HCT116 (cell line): ENCODE data around the gene DCP1B. TPM values are rescaled to one million over a fixed set of nuclear protein-coding genes. Genes with fewer than 3 reads are reported as not detected.

Source experiments
- ATAC-seq: fragments of 200-7000 bp; cut with Tn5 transposase; 2 replicates; pipeline ENCODE4 v1.9.1; 2020; ENCODE audit warnings: mild to moderate bottlenecking, moderate library complexity
- BruUV-seq: library from RNA; stranded (reverse); fragments of 400-500 nt; replicated peaks from 2 replicates; lab custom pipeline; 2021; lab: Mats Ljungman, UMichigan
- CTCF ChIA-PET: fragments of 300-600 bp; sonication (Branson Sonifier 250); formaldehyde crosslinking; loops from one replicate; lab custom pipeline; 2021; ENCODE audit warnings: antibody characterized with exemption; lab: Charles Lee
- POLR2A ChIA-PET: fragments of 300-600, 350-600 bp; sonication (Branson Sonifier 250); formaldehyde crosslinking; loops from one replicate; lab custom pipeline; 2021; ENCODE audit warnings: antibody characterized with exemption; lab: Charles Lee
- RAD21 ChIA-PET, 2 experiments: fragments of 300-600 bp; sonication (Branson Sonifier 250); formaldehyde crosslinking; loops; one replicate each; lab custom pipeline; 2023; ENCODE audit warnings: low total read pairs in 2 of 2; ENCODE audit not compliant: uncharacterized antibody in 2 of 2, unreplicated experiment in 2 of 2, low non-redundant PET in 1 of 2; lab: Charles Lee
- DNase-seq: peaks from one replicate; pipeline ENCODE4 v3.0.0-alpha.2; 2010; ENCODE audit warnings: low read depth, low spot score
- H2AFZ ChIP-seq: fragments of 200-600 bp; shearing (Covaris generic), sonication (generic); 2 replicates; pipeline ENCODE4 v1.6.1; 2017; ENCODE audit warnings: low read depth, mixed run types, mixed read lengths, antibody characterized with exemption, low read length; ENCODE audit not compliant: poor library complexity, severe bottlenecking
- H3K27ac ChIP-seq: 2 replicates; pipeline ENCODE4 v1.5.1; 2012; ENCODE audit warnings: low read depth, low read length
- H3K27me3 ChIP-seq: fragments of 200-600 bp; sonication (generic); 2 replicates; pipeline ENCODE4 v1.6.1; 2016; ENCODE audit warnings: mixed run types, low read length, mixed read lengths; ENCODE audit not compliant: insufficient read depth
- H3K36me3 ChIP-seq, 2 experiments: fragments of 200-500 bp in 1 of 2; fragments of 200-600 bp in 1 of 2; sonication (Bioruptor generic) in 1 of 2; sonication (generic) in 1 of 2; 2 replicates each; pipeline versions ENCODE4 v1.5.1 to v1.6.1; 2014 to 2016; ENCODE audit warnings: low read length in 2 of 2, inconsistent platforms in 1 of 2, mixed read lengths in 1 of 2, mixed run types in 1 of 2; ENCODE audit not compliant: insufficient read depth in 2 of 2, control insufficient read depth in 1 of 2
- H3K4me1 ChIP-seq, 2 experiments: fragments of 200-600 bp in 1 of 2; sonication (generic) in 1 of 2; 2 replicates each; pipeline versions ENCODE4 v1.5.1 to v1.6.1; 2012 to 2017; ENCODE audit warnings: low read length in 2 of 2, inconsistent platforms in 1 of 2, mild to moderate bottlenecking in 1 of 2, mixed read lengths in 1 of 2, mixed run types in 1 of 2, moderate library complexity in 1 of 2; ENCODE audit not compliant: insufficient read depth in 2 of 2, control insufficient read depth in 1 of 2
- H3K4me2 ChIP-seq: fragments of 200-600 bp; sonication (generic); 2 replicates; pipeline ENCODE4 v1.6.1; 2017; ENCODE audit warnings: mixed run types, low read length, mixed read lengths
- H3K4me3 ChIP-seq, 2 experiments: fragments of 200-600 bp in 1 of 2; sonication (generic) in 1 of 2; replicated peaks in 1 of 2; 2 replicates each; pipeline ENCODE4 v1.5.1; 2011 to 2016; ENCODE audit warnings: low read length in 2 of 2, control low read depth in 1 of 2, low read depth in 1 of 2, mild to moderate bottlenecking in 1 of 2, mixed read lengths in 1 of 2, mixed run types in 1 of 2
- H3K79me2 ChIP-seq: fragments of 200-600 bp; sonication (generic); 2 replicates; pipeline ENCODE4 v1.6.1; 2017; ENCODE audit warnings: mild to moderate bottlenecking, mixed run types, low read length, moderate library complexity, mixed read lengths; ENCODE audit not compliant: insufficient read depth
- H3K9ac ChIP-seq: fragments of 200-600 bp; sonication (generic); 2 replicates; pipeline ENCODE4 v1.6.1; 2016; ENCODE audit warnings: low read length, mixed read lengths
- H3K9me2 ChIP-seq: fragments of 200-600 bp; sonication (generic), shearing (Covaris generic); 2 replicates; pipeline ENCODE4 v1.6.1; 2017; ENCODE audit warnings: mixed run types, mild to moderate bottlenecking, moderate library complexity; ENCODE audit not compliant: insufficient read depth
- H3K9me3 ChIP-seq, 2 experiments: fragments of 200-500 bp in 1 of 2; fragments of 200-600 bp in 1 of 2; sonication (Bioruptor generic) in 1 of 2; sonication (generic) in 1 of 2; 2 replicates each; pipeline ENCODE4 v1.6.1; 2014 to 2017; ENCODE audit warnings: low read length in 2 of 2, mixed read lengths in 2 of 2, inconsistent platforms in 1 of 2, low read depth in 1 of 2, mild to moderate bottlenecking in 1 of 2, mixed run types in 1 of 2, moderate library complexity in 1 of 2; ENCODE audit not compliant: control insufficient read depth in 1 of 2, insufficient read depth in 1 of 2
- H4K20me1 ChIP-seq: fragments of 200-600 bp; sonication (generic), shearing (Covaris generic); 2 replicates; pipeline ENCODE4 v1.6.1; 2017; ENCODE audit warnings: mixed run types, mild to moderate bottlenecking, moderate library complexity; ENCODE audit not compliant: insufficient read depth
- ELF1 ChIP-seq: IDR thresholded peaks from 2 replicates; pipeline ENCODE4 v1.6.1; 2012; ENCODE audit warnings: low read depth, borderline replicate concordance
- EZH2phosphoT487 ChIP-seq: fragments of 200-600 bp; IDR thresholded peaks from 2 replicates; pipeline ENCODE4 v1.6.1; 2018; ENCODE audit warnings: antibody characterized with exemption, borderline replicate concordance
- FOSL1 ChIP-seq: IDR thresholded peaks from 2 replicates; pipeline ENCODE4 v1.6.1; 2012; ENCODE audit warnings: low read depth
- JUND ChIP-seq: IDR thresholded peaks from 2 replicates; pipeline ENCODE4 v1.6.1; 2012
- POLR2AphosphoS5 ChIP-seq: IDR thresholded peaks from 2 replicates; pipeline ENCODE4 v1.6.1; 2011; ENCODE audit warnings: mild to moderate bottlenecking, low read depth, low read length, moderate library complexity
- SP1 ChIP-seq: IDR thresholded peaks from 2 replicates; pipeline ENCODE4 v1.6.1; 2012; ENCODE audit warnings: low read depth
- SRF ChIP-seq: IDR thresholded peaks from 2 replicates; pipeline ENCODE4 v1.6.1; 2012; ENCODE audit warnings: low read depth
- TCF7L2 ChIP-seq: IDR thresholded peaks from 2 replicates; pipeline ENCODE4 v1.7.0; 2011; ENCODE audit warnings: borderline replicate concordance, inconsistent platforms; ENCODE audit not compliant: insufficient read depth, insufficient read length; ENCODE audit errors: extremely low read depth
- intact Hi-C: fragments of 100-400 bp; cut with micrococcal nuclease; formaldehyde crosslinking; loops from 2 replicates; pipeline ENCODE4 v1.10.0; 2022
- total RNA-seq: library from RNA; stranded (reverse); gene quantifications from one replicate; pipeline ENCODE4 v1.2.1, GENCODE V29; 2021; ENCODE audit not compliant: unreplicated experiment
- TF ChIP-seq, protein P1 (sequence below): IDR thresholded peaks from 2 replicates; pipeline ENCODE4 v1.6.1; 2011; ENCODE audit warnings: mild to moderate bottlenecking, low read length, moderate library complexity; ENCODE audit not compliant: insufficient replicate concordance; ENCODE audit errors: extremely low read depth
- TF ChIP-seq, protein P2 (sequence below): IDR thresholded peaks from 2 replicates; pipeline ENCODE4 v1.6.1; 2012; ENCODE audit warnings: low read depth

Gene DCP1B
- total RNA-seq, 1 experiment from 2014 or later: 13.8 TPM

DNA sequence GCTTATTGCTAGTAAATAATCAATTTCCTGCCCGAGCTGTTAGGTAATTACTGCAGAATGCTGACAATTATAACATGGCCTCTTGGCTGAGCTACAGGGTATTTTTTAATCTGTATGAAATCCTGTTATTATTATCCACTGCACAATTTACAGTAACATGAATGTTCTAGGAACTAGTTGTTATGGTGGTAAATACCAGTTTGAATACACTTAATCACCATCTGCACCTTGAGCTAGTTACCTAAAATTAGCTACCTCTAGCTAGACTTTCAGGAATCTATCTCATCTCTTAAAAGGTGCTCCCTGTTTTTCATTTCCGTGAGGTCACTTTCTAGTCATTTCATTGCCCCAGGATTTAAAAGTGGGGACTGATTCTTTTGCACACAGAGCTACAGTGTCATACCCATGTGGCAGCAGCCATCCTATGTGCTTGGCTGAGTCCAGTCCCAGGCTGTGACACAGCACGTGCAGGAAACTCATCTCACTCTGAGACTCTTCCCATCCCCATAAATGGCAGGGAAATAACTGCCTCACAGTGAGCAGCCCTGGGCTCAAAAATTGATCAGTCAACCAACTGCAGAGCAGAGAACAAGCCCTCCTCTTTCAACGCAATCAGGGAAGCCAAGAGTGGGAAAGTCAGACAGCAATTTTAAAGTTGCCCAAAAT, 37.6 kb downstream of the DCP1B start:
- Histone ChIP-seq H3K4me2 (no peak overlapping the region), H3K4me3 (no peak overlapping the region), H4K20me1 (no peaks in the 10 kb centered on the region), H3K27ac (no peak overlapping the region), H3K36me3 (no peaks in the 10 kb centered on the region; a peak in 1 of 4 replicates), H3K79me2 (no peaks in the 10 kb centered on the region), H3K4me1 (no peaks in the 10 kb centered on the region), H3K9ac (no peak overlapping the region), H3K9me3 (no peaks in the 10 kb centered on the region), H3K27me3 (no peaks in the 10 kb centered on the region), H2AFZ (no peak overlapping the region), H3K9me2 (no peaks in the 10 kb centered on the region)
- RAD21 ChIA-PET: no interaction called here
- TF ChIP-seq FOSL1 (no peak), TCF7L2 (no peak)
- TF ChIP-seq, protein P1, sequence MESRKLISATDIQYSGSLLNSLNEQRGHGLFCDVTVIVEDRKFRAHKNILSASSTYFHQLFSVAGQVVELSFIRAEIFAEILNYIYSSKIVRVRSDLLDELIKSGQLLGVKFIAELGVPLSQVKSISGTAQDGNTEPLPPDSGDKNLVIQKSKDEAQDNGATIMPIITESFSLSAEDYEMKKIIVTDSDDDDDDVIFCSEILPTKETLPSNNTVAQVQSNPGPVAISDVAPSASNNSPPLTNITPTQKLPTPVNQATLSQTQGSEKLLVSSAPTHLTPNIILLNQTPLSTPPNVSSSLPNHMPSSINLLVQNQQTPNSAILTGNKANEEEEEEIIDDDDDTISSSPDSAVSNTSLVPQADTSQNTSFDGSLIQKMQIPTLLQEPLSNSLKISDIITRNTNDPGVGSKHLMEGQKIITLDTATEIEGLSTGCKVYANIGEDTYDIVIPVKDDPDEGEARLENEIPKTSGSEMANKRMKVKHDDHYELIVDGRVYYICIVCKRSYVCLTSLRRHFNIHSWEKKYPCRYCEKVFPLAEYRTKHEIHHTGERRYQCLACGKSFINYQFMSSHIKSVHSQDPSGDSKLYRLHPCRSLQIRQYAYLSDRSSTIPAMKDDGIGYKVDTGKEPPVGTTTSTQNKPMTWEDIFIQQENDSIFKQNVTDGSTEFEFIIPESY: no peak
- no TSS peak for BruUV-seq
- CTCF ChIA-PET: interaction anchor here (1.0 to 1.5 kb wide), 2 partner anchors 27 to 176 kb away, joined by 3 read pairs; no protein-coding TSS in a partner anchor
- DNase-seq: no peak
- no peak for ATAC-seq
- POLR2A ChIA-PET: interaction anchor here (1.1 kb wide), 1 partner anchor 9 kb away, joined by 3 read pairs; no protein-coding TSS in a partner anchor
- intact Hi-C loops: no loop called here

DNA sequence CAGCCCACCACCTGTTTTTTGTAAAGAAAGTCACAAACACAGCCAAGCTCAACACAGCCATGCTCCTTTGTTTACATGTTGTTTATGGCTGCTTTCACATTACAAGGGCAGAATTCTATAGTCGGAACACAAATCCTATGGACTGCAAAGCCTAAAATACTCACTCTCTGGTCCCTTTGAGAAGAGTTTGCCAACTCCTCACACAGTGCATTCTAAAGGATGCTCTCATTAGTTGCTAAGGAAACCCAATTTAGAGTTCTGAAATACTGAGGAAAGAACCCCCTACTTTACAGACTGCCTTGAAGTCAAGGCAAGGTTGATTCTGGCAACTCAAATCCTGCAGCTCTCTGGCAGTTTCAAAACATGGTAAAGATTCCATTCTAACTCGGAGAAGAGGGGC, 38.3 kb downstream of the DCP1B start:
- no peak overlapping the region for H3K4me2 ChIP-seq
- no peak overlapping the region for H3K4me3 ChIP-seq
- no peaks in the 10 kb centered on the region for H3K27me3 ChIP-seq
- no peak overlapping the region for H3K9ac ChIP-seq
- H2AFZ ChIP-seq: no peak overlapping the region
- H3K9me3 ChIP-seq: no peaks in the 10 kb centered on the region
- intact Hi-C loops: no loop called here
- ChIA-PET RAD21 (no interaction called here), POLR2A (no interaction called here), CTCF (interaction anchor here (1.5 kb wide), 1 partner anchor 175 kb away, joined by 3 read pairs; no protein-coding TSS in a partner anchor)
- H3K27ac ChIP-seq: no peak overlapping the region
- no TSS peak for BruUV-seq
- H4K20me1 ChIP-seq: no peaks in the 10 kb centered on the region
- DNase-seq: no peak
- ATAC-seq: no peak
- no peaks in the 10 kb centered on the region for H3K9me2 ChIP-seq
- H3K79me2 ChIP-seq: no peaks in the 10 kb centered on the region
- no peaks in the 10 kb centered on the region for H3K4me1 ChIP-seq
- H3K36me3 ChIP-seq: peaks cover 0 to 3% of the 10 kb centered on the region in 2 experiments; a peak in 1 of 4 replicates
- no peak for TF ChIP-seq POLR2AphosphoS5
- TF ChIP-seq SP1: no peak
- TF ChIP-seq, protein P1: no peak
- TF ChIP-seq JUND: no peak
- no peak for TF ChIP-seq TCF7L2
- no peak for TF ChIP-seq SRF
- TF ChIP-seq ELF1: no peak
- no peak for TF ChIP-seq EZH2phosphoT487
- TF ChIP-seq, protein P2, sequence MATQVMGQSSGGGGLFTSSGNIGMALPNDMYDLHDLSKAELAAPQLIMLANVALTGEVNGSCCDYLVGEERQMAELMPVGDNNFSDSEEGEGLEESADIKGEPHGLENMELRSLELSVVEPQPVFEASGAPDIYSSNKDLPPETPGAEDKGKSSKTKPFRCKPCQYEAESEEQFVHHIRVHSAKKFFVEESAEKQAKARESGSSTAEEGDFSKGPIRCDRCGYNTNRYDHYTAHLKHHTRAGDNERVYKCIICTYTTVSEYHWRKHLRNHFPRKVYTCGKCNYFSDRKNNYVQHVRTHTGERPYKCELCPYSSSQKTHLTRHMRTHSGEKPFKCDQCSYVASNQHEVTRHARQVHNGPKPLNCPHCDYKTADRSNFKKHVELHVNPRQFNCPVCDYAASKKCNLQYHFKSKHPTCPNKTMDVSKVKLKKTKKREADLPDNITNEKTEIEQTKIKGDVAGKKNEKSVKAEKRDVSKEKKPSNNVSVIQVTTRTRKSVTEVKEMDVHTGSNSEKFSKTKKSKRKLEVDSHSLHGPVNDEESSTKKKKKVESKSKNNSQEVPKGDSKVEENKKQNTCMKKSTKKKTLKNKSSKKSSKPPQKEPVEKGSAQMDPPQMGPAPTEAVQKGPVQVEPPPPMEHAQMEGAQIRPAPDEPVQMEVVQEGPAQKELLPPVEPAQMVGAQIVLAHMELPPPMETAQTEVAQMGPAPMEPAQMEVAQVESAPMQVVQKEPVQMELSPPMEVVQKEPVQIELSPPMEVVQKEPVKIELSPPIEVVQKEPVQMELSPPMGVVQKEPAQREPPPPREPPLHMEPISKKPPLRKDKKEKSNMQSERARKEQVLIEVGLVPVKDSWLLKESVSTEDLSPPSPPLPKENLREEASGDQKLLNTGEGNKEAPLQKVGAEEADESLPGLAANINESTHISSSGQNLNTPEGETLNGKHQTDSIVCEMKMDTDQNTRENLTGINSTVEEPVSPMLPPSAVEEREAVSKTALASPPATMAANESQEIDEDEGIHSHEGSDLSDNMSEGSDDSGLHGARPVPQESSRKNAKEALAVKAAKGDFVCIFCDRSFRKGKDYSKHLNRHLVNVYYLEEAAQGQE: no peak
